Hepatic stellate cell (primary cell): ENCODE results near the gene THUMPD1.
"Not testable (repeated sequence)": the region's sequence is repeated elsewhere in the genome, so short reads cannot be mapped to it uniquely, and the experiment has no call there.

Experiments used
- DNase-seq: peaks from one replicate; pipeline ENCODE4 v3.0.0; 2011; ENCODE audit warnings: low spot score

THUMPD1 gene

GRCh38 chr16:20741554-20742285, at the start of gene THUMPD1:
THUMPD1 (minus strand) TSS chr16:20741818; CDS start chr16:20741739, 79 bp downstream.
- DNase-seq = peak; percentile 92

GRCh38 chr16:20789130-20789529, 47.5 kb upstream of the THUMPD1 start:
- no peak for DNase-seq

GRCh38 chr16:20784204-20784603, 42.6 kb upstream of the THUMPD1 start:
- no peak for DNase-seq

GRCh38 chr16:20782470-20782869, 40.9 kb upstream of the THUMPD1 start:
- no peak for DNase-seq

GRCh38 chr16:20781697-20782096, 40.1 kb upstream of the THUMPD1 start:
- DNase-seq = no peak

GRCh38 chr16:20774703-20775362, 33.2 kb upstream of the THUMPD1 start:
- DNase-seq = peak; percentile 36

- DNase-seq = no peak
These were observed 32.1 kb upstream of the THUMPD1 start for GRCh38 chr16:20773679-20774078.

GRCh38 chr16:20768818-20769217, 27.2 kb upstream of the THUMPD1 start:
- DNase-seq = no peak

GRCh38 chr16:20768121-20768520, 26.5 kb upstream of the THUMPD1 start:
- no peak for DNase-seq

- no peak for DNase-seq
These were observed 26.0 kb upstream of the THUMPD1 start for GRCh38 chr16:20767577-20767976.

- no peak for DNase-seq
These were observed 24.7 kb upstream of the THUMPD1 start for GRCh38 chr16:20766294-20766693.

- no peak for DNase-seq
These were observed 24.1 kb upstream of the THUMPD1 start for GRCh38 chr16:20765732-20766131.

- DNase-seq = not testable (repeated sequence)
These were observed 22.8 kb upstream of the THUMPD1 start for GRCh38 chr16:20764448-20764847.

GRCh38 chr16:20763461-20764232, 22.0 kb upstream of the THUMPD1 start, which contains the start of gene ACSM3:
ACSM3 (plus strand) TSS chr16:20764014; CDS start chr16:20770035, 6,021 bp downstream.
- peak; percentile 67 for DNase-seq

GRCh38 chr16:20762404-20763123, 20.9 kb upstream of the THUMPD1 start:
- no peak for DNase-seq

- no peak for DNase-seq
These were observed 19.6 kb upstream of the THUMPD1 start for GRCh38 chr16:20761175-20761574.

- no peak for DNase-seq
These were observed 18.7 kb upstream of the THUMPD1 start for GRCh38 chr16:20760346-20760745.

GRCh38 chr16:20755799-20756198, 14.2 kb upstream of the THUMPD1 start:
- not testable (repeated sequence) for DNase-seq

- no peak for DNase-seq
These were observed 13.6 kb upstream of the THUMPD1 start for GRCh38 chr16:20755238-20755637.

GRCh38 chr16:20753727-20754126, 12.1 kb upstream of the THUMPD1 start:
- no peak for DNase-seq

- no peak for DNase-seq
These were observed 8.9 kb upstream of the THUMPD1 start for GRCh38 chr16:20750558-20750957.

GRCh38 chr16:20749474-20749873, 7.9 kb upstream of the THUMPD1 start:
- no peak for DNase-seq
